ENCODE measurements around the gene DENND6A.
"Not testable (repeated sequence)": the region's sequence is repeated elsewhere in the genome, so short reads cannot be mapped to it uniquely, and the experiment has no call there.

DENND6A gene

GRCh38 chr3:57718118-57718517 lies 25.2 kb upstream of the DENND6A start:
- Histone ChIP-seq H3K9ac (ENCODE audit: low read length) (no peak overlapping the region), H3K9me3 (ENCODE audit: control insufficient read depth, insufficient read depth, low read depth, low read length) (no peaks in the 10 kb centered on the region), H3K36me3 (ENCODE audit: control insufficient read depth, insufficient read depth, low read length) (no peaks in the 10 kb centered on the region)

GRCh38 chr3:57717205-57717868 lies 24.5 kb upstream of the DENND6A start:
- Histone ChIP-seq H3K27me3 (ENCODE audit: control insufficient read depth, insufficient read depth, low read length) (no peaks in the 10 kb centered on the region), H3K36me3 (ENCODE audit: control insufficient read depth, insufficient read depth, low read length) (no peaks in the 10 kb centered on the region), H3K27ac (ENCODE audit: low read depth, low read length) (no peak overlapping the region), H3K4me1 (ENCODE audit: control insufficient read depth, insufficient read depth, low read length) (no peaks in the 10 kb centered on the region), H3K4me3 (ENCODE audit: low read depth, low read length) (no peak overlapping the region), H3K9me3 (ENCODE audit: control insufficient read depth, insufficient read depth, low read depth, low read length) (no peaks in the 10 kb centered on the region), H3K9ac (ENCODE audit: low read length) (no peak overlapping the region)

More at GRCh38 chr3:57718118-57718517, 25.2 kb upstream of the DENND6A start:
- Histone ChIP-seq H3K4me3 (ENCODE audit: low read depth, low read length) (no peak overlapping the region), H3K4me1 (ENCODE audit: control insufficient read depth, insufficient read depth, low read length) (no peaks in the 10 kb centered on the region), H3K27me3 (ENCODE audit: control insufficient read depth, insufficient read depth, low read length) (no peaks in the 10 kb centered on the region), H3K27ac (ENCODE audit: low read depth, low read length) (no peak overlapping the region)

GRCh38 chr3:57715686-57716085 lies 22.8 kb upstream of the DENND6A start:
- no peaks in the 10 kb centered on the region for H3K36me3 ChIP-seq (ENCODE audit: control insufficient read depth, insufficient read depth, low read length)
- H3K27ac ChIP-seq (ENCODE audit: low read depth, low read length) = no peak overlapping the region
- no peaks in the 10 kb centered on the region for H3K4me1 ChIP-seq (ENCODE audit: control insufficient read depth, insufficient read depth, low read length)
- no peaks in the 10 kb centered on the region for H3K9me3 ChIP-seq (ENCODE audit: control insufficient read depth, insufficient read depth, low read depth, low read length)
- no peaks in the 10 kb centered on the region for H3K27me3 ChIP-seq (ENCODE audit: control insufficient read depth, insufficient read depth, low read length)
- H3K4me3 ChIP-seq (ENCODE audit: low read depth, low read length) = no peak overlapping the region
- no peak overlapping the region for H3K9ac ChIP-seq (ENCODE audit: low read length)

GRCh38 chr3:57709559-57709958 lies 16.7 kb upstream of the DENND6A start:
- Histone ChIP-seq H3K9me3 (ENCODE audit: control insufficient read depth, insufficient read depth, low read depth, low read length) (peaks cover 5% of the 10 kb centered on the region), H3K9ac (ENCODE audit: low read length) (no peak overlapping the region), H3K27me3 (ENCODE audit: control insufficient read depth, insufficient read depth, low read length) (no peaks in the 10 kb centered on the region), H3K36me3 (ENCODE audit: control insufficient read depth, insufficient read depth, low read length) (no peaks in the 10 kb centered on the region), H3K4me3 (ENCODE audit: low read depth, low read length) (no peak overlapping the region), H3K27ac (ENCODE audit: low read depth, low read length) (no peak overlapping the region), H3K4me1 (ENCODE audit: control insufficient read depth, insufficient read depth, low read length) (no peaks in the 10 kb centered on the region)

GRCh38 chr3:57709031-57709430 lies 16.2 kb upstream of the DENND6A start:
- Histone ChIP-seq H3K27ac (ENCODE audit: low read depth, low read length) (no peak overlapping the region), H3K9ac (ENCODE audit: low read length) (no peak overlapping the region), H3K4me3 (ENCODE audit: low read depth, low read length) (no peak overlapping the region), H3K9me3 (ENCODE audit: control insufficient read depth, insufficient read depth, low read depth, low read length) (peaks cover 5% of the 10 kb centered on the region), H3K36me3 (ENCODE audit: control insufficient read depth, insufficient read depth, low read length) (no peaks in the 10 kb centered on the region), H3K27me3 (ENCODE audit: control insufficient read depth, insufficient read depth, low read length) (no peaks in the 10 kb centered on the region), H3K4me1 (ENCODE audit: control insufficient read depth, insufficient read depth, low read length) (no peaks in the 10 kb centered on the region)

GRCh38 chr3:57706462-57706861 lies 13.6 kb upstream of the DENND6A start:
- no peaks in the 10 kb centered on the region for H3K36me3 ChIP-seq (ENCODE audit: control insufficient read depth, insufficient read depth, low read length)
- no peak overlapping the region for H3K4me3 ChIP-seq (ENCODE audit: low read depth, low read length)
- H3K27me3 ChIP-seq (ENCODE audit: control insufficient read depth, insufficient read depth, low read length) = no peaks in the 10 kb centered on the region
- H3K9me3 ChIP-seq (ENCODE audit: control insufficient read depth, insufficient read depth, low read depth, low read length) = peaks cover 5% of the 10 kb centered on the region
- no peak overlapping the region for H3K9ac ChIP-seq (ENCODE audit: low read length)
- H3K27ac ChIP-seq (ENCODE audit: low read depth, low read length) = no peak overlapping the region
- no peaks in the 10 kb centered on the region for H3K4me1 ChIP-seq (ENCODE audit: control insufficient read depth, insufficient read depth, low read length)

- not testable (repeated sequence) for H3K27me3 ChIP-seq (ENCODE audit: control insufficient read depth, insufficient read depth, low read length); H3K4me3 ChIP-seq (ENCODE audit: low read depth, low read length); H3K9me3 ChIP-seq (ENCODE audit: control insufficient read depth, insufficient read depth, low read depth, low read length); H3K36me3 ChIP-seq (ENCODE audit: control insufficient read depth, insufficient read depth, low read length); H3K4me1 ChIP-seq (ENCODE audit: control insufficient read depth, insufficient read depth, low read length); H3K9ac ChIP-seq (ENCODE audit: low read length); H3K27ac ChIP-seq (ENCODE audit: low read depth, low read length)
Measured at GRCh38 chr3:57705351-57705750, 12.5 kb upstream of the DENND6A start.

- Histone ChIP-seq H3K9me3 (ENCODE audit: control insufficient read depth, insufficient read depth, low read depth, low read length) (no peaks in the 10 kb centered on the region), H3K27me3 (ENCODE audit: control insufficient read depth, insufficient read depth, low read length) (no peaks in the 10 kb centered on the region), H3K4me1 (ENCODE audit: control insufficient read depth, insufficient read depth, low read length) (no peaks in the 10 kb centered on the region), H3K9ac (ENCODE audit: low read length) (no peak overlapping the region), H3K4me3 (ENCODE audit: low read depth, low read length) (no peak overlapping the region), H3K36me3 (ENCODE audit: control insufficient read depth, insufficient read depth, low read length) (no peaks in the 10 kb centered on the region), H3K27ac (ENCODE audit: low read depth, low read length) (no peak overlapping the region)
Measured at GRCh38 chr3:57701781-57702180, 8.9 kb upstream of the DENND6A start.

- H3K27ac ChIP-seq (ENCODE audit: low read depth, low read length) = no peak overlapping the region
- H3K27me3 ChIP-seq (ENCODE audit: control insufficient read depth, insufficient read depth, low read length) = no peaks in the 10 kb centered on the region
- H3K9me3 ChIP-seq (ENCODE audit: control insufficient read depth, insufficient read depth, low read depth, low read length) = no peaks in the 10 kb centered on the region
- no peaks in the 10 kb centered on the region for H3K36me3 ChIP-seq (ENCODE audit: control insufficient read depth, insufficient read depth, low read length)
- H3K4me3 ChIP-seq (ENCODE audit: low read depth, low read length) = no peak overlapping the region
- no peak overlapping the region for H3K9ac ChIP-seq (ENCODE audit: low read length)
- H3K4me1 ChIP-seq (ENCODE audit: control insufficient read depth, insufficient read depth, low read length) = no peaks in the 10 kb centered on the region
Measured at GRCh38 chr3:57700737-57701136, 7.9 kb upstream of the DENND6A start.

GRCh38 chr3:57699591-57699990 lies 6.7 kb upstream of the DENND6A start:
- H3K4me1 ChIP-seq (ENCODE audit: control insufficient read depth, insufficient read depth, low read length) = no peaks in the 10 kb centered on the region
- H3K9ac ChIP-seq (ENCODE audit: low read length) = no peak overlapping the region
- H3K4me3 ChIP-seq (ENCODE audit: low read depth, low read length) = no peak overlapping the region
- H3K27me3 ChIP-seq (ENCODE audit: control insufficient read depth, insufficient read depth, low read length) = no peaks in the 10 kb centered on the region
- H3K9me3 ChIP-seq (ENCODE audit: control insufficient read depth, insufficient read depth, low read depth, low read length) = no peaks in the 10 kb centered on the region
- H3K27ac ChIP-seq (ENCODE audit: low read depth, low read length) = no peak overlapping the region
- H3K36me3 ChIP-seq (ENCODE audit: control insufficient read depth, insufficient read depth, low read length) = no peaks in the 10 kb centered on the region

GRCh38 chr3:57696801-57697321 lies 4.0 kb upstream of the DENND6A start:
- Histone ChIP-seq H3K9ac (ENCODE audit: low read length) (no peak overlapping the region), H3K36me3 (ENCODE audit: control insufficient read depth, insufficient read depth, low read length) (no peaks in the 10 kb centered on the region), H3K27ac (ENCODE audit: low read depth, low read length) (no peak overlapping the region), H3K4me3 (ENCODE audit: low read depth, low read length) (no peak overlapping the region), H3K27me3 (ENCODE audit: control insufficient read depth, insufficient read depth, low read length) (no peaks in the 10 kb centered on the region), H3K4me1 (ENCODE audit: control insufficient read depth, insufficient read depth, low read length) (no peaks in the 10 kb centered on the region), H3K9me3 (ENCODE audit: control insufficient read depth, insufficient read depth, low read depth, low read length) (no peaks in the 10 kb centered on the region)
